Measurements from ENCODE around the gene ATPAF1.

ATPAF1 gene

DNA sequence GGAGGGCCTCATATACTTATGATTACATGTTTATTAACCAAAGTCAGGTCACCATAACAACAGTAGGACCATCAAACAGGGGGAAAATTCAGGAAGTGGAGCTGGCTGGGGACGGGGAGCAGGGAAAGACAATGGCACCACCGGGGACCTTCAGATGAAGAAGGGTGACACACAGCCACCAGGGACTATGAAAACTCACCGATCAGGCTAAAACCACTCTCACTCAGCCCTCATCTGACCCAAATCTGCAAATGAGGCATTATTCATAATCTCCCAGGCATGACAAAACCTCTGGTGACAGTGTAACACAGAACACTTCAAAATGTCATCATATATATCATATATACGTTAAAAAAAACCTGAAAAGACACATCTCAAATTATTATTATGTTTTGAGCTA is 75.3 kb downstream of the ATPAF1 start:
- TF ChIP-seq, protein P1, sequence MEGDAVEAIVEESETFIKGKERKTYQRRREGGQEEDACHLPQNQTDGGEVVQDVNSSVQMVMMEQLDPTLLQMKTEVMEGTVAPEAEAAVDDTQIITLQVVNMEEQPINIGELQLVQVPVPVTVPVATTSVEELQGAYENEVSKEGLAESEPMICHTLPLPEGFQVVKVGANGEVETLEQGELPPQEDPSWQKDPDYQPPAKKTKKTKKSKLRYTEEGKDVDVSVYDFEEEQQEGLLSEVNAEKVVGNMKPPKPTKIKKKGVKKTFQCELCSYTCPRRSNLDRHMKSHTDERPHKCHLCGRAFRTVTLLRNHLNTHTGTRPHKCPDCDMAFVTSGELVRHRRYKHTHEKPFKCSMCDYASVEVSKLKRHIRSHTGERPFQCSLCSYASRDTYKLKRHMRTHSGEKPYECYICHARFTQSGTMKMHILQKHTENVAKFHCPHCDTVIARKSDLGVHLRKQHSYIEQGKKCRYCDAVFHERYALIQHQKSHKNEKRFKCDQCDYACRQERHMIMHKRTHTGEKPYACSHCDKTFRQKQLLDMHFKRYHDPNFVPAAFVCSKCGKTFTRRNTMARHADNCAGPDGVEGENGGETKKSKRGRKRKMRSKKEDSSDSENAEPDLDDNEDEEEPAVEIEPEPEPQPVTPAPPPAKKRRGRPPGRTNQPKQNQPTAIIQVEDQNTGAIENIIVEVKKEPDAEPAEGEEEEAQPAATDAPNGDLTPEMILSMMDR (IDR thresholded peaks at IDR 0.05): no peak
- Histone ChIP-seq H3K4me3 (ENCODE audit: low read depth in 1 of 2, low read length in 1 of 2) (no peak overlapping the region), H3K27ac (no peak overlapping the region), H3K27me3 (no peaks in the 10 kb centered on the region), H3K4me1 (ENCODE audit: control insufficient read depth in 1 of 2, insufficient read depth in 1 of 2, low read depth in 1 of 2, low read length in 1 of 2) (peaks cover 32 to 43% of the 10 kb centered on the region in 2 experiments), H3K9me3 (no peaks in the 10 kb centered on the region), H3K36me3 (peaks cover 60% of the 10 kb centered on the region)

DNA sequence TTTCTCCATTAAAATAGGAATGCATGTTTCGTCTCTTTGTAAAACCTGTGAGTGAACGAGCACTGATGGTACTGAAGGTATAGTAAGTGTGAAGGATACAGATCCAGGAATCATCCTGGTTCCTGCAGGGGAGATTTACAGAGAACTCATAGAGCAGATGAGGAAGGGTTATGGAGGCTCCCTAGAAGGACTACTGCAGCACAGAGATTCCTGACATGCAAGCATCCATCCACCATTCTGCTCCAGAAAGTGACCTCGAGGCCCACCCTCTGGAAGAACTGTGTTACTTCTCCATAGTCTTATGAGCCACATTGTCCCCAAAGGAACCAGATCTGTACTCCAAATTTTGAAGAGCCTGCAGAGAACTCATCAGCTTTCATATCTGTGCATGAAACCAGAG is 78.6 kb downstream of the ATPAF1 start:
- no peaks in the 10 kb centered on the region for H3K9me3 ChIP-seq
- TF ChIP-seq, protein P1 (IDR thresholded peaks at IDR 0.05): no peak
- no peaks in the 10 kb centered on the region for H3K27me3 ChIP-seq
- peaks cover 43 to 51% of the 10 kb centered on the region in 2 experiments for H3K4me1 ChIP-seq (ENCODE audit: control insufficient read depth in 1 of 2, insufficient read depth in 1 of 2, low read depth in 1 of 2, low read length in 1 of 2)
- H3K27ac ChIP-seq: peak overlapping the region; percentile 55
- H3K36me3 ChIP-seq: peaks cover 67% of the 10 kb centered on the region
- no peak overlapping the region for H3K4me3 ChIP-seq (ENCODE audit: low read depth in 1 of 2, low read length in 1 of 2)

DNA sequence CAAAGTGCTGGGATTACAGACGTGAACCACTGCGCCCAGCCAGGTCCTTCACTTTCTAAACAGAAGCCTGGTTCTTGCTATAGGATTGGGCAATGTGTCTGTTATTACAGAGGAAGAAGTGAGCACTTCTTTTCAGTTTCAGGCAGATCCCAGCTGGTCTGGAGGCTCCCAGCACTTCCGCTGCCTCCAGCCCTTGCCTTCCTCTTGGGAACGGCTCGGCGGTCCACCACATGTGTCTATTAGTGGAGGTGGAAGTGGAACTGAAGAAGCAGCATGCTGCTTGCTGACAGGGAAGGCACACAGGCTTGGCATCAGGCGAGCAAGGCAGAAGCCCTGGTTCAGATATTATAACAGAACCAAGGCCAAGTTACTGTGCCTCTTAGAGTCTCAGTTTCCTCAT is 81.1 kb downstream of the ATPAF1 start:
- TF ChIP-seq, protein P1 (IDR thresholded peaks at IDR 0.05): no peak
- peaks cover 53% of the 10 kb centered on the region for H3K36me3 ChIP-seq
- H3K27ac ChIP-seq: peak overlapping the region; percentile 74
- H3K27me3 ChIP-seq: no peaks in the 10 kb centered on the region
- H3K4me3 ChIP-seq (ENCODE audit: low read depth in 1 of 2, low read length in 1 of 2): no peak overlapping the region
- H3K4me1 ChIP-seq (ENCODE audit: control insufficient read depth in 1 of 2, insufficient read depth in 1 of 2, low read depth in 1 of 2, low read length in 1 of 2): peaks cover 47 to 60% of the 10 kb centered on the region in 2 experiments
- no peaks in the 10 kb centered on the region for H3K9me3 ChIP-seq

DNA sequence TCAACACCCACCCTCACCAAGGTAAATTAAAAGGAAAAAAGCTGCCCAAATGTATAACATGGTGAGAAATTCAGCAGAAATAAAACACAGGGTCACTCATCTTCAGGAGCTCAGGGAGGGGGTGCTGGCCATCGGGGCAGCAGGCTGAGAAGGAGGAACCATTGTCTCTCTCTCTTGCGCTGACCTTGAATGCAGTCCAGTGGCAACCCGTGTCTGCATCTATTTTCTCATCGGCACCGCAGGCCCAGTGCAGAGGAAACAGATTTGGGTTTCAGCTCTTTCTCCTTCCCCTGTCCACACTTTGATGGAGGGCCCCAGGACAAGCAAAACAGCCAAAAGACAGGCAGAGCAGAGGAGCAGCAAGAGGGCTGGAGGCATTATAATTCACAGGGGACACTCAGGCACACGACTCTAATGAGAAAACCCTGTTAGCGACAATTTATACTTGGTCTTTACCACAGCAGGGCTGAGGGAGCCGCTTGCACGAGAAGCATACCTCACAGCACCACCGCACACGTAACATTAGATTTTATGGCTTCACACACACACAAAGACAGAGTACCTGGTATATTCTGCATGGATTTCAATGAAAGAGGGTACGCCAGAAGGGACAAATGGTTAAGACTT is 82.7 kb downstream of the ATPAF1 start:
- Histone ChIP-seq H3K36me3 (peaks cover 37% of the 10 kb centered on the region), H3K9me3 (no peaks in the 10 kb centered on the region), H3K4me3 (ENCODE audit: low read depth in 1 of 2, low read length in 1 of 2) (no peak overlapping the region), H3K4me1 (ENCODE audit: control insufficient read depth in 1 of 2, insufficient read depth in 1 of 2, low read depth in 1 of 2, low read length in 1 of 2) (peaks cover 64 to 77% of the 10 kb centered on the region in 2 experiments), H3K27me3 (no peaks in the 10 kb centered on the region), H3K27ac (peak overlapping the region; percentile 31)
- TF ChIP-seq, protein P1 (IDR thresholded peaks at IDR 0.05): no peak

DNA sequence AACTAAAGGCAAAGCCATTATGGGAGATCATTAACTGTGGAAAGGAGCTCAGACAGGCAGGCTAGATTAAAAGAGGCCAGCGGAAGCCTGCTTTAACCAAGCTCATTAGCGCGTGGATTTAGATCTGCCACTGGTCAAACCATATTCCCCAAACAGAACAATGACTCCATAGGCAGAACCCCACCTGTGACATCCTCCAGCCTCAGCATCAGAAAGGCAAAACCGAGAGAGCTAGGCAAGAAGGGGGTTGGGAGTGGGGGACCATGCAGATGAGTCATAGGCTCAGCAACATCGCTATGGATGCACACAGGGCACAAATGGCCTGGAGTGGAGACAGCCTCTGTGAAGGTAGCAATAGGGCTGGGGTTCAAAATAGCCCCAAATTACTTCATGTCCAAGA is 84.7 kb downstream of the ATPAF1 start:
- no peaks in the 10 kb centered on the region for H3K27me3 ChIP-seq
- H3K4me1 ChIP-seq (ENCODE audit: control insufficient read depth in 1 of 2, insufficient read depth in 1 of 2, low read depth in 1 of 2, low read length in 1 of 2): peaks cover 83 to 91% of the 10 kb centered on the region in 2 experiments
- H3K27ac ChIP-seq: peak overlapping the region; percentile 92
- peak overlapping the region; percentile 25 to 35 for H3K4me3 ChIP-seq (ENCODE audit: low read depth in 1 of 2, low read length in 1 of 2)
- peaks cover 30% of the 10 kb centered on the region for H3K36me3 ChIP-seq
- no peaks in the 10 kb centered on the region for H3K9me3 ChIP-seq
- TF ChIP-seq, protein P1 (IDR thresholded peaks at IDR 0.05): no peak

Measured in neutrophil (primary cell).